ENCODE measurements around the gene TNS3. TPM values are rescaled to one million over a fixed set of nuclear protein-coding genes. Genes with fewer than 3 reads are reported as not detected.

TNS3 gene
- total RNA-seq, 1 experiment from 2014 or later = 143 TPM

DNA sequence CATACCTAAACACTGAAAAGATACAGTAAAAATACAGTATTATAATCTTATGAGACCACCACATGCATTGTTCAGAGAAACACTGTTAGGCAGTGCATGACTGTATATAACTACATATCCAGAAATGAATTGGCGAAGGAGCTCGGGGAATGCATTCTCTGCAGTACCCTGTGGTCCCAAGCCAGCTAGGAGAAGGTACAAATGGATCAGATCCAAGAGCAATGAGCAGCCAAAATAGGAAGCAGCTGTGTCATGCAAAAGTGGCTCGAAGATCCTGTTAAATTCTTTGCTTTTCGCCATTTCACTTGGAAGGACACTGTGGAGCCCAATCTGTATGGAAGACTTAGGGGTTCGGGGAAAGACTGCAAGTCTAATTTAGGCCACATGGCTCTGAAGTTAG, 334.8 kb downstream of the TNS3 start:
- Histone ChIP-seq H3K27ac (no peak overlapping the region), H3K4me1 (replicated peaks; ENCODE audit: insufficient read depth) (no peaks in the 10 kb centered on the region), H3K79me2 (ENCODE audit: low read depth) (no peaks in the 10 kb centered on the region), H2AFZ (no peak overlapping the region), H3K9me2 (ENCODE audit: insufficient read depth) (no peaks in the 10 kb centered on the region), H3K9me3 (ENCODE audit: insufficient read depth, low read depth) (no peaks in the 10 kb centered on the region), H4K20me1 (ENCODE audit: insufficient read depth) (no peaks in the 10 kb centered on the region), H3K27me3 (ENCODE audit: insufficient read depth, low read depth) (no peaks in the 10 kb centered on the region), H3K4me3 (no peak overlapping the region), H3F3A (ENCODE audit: insufficient read depth, low read depth) (no peaks in the 10 kb centered on the region), H3K4me2 (no peak overlapping the region), H3K36me3 (ENCODE audit: low read depth) (no peaks in the 10 kb centered on the region)
- TF ChIP-seq, protein P1, sequence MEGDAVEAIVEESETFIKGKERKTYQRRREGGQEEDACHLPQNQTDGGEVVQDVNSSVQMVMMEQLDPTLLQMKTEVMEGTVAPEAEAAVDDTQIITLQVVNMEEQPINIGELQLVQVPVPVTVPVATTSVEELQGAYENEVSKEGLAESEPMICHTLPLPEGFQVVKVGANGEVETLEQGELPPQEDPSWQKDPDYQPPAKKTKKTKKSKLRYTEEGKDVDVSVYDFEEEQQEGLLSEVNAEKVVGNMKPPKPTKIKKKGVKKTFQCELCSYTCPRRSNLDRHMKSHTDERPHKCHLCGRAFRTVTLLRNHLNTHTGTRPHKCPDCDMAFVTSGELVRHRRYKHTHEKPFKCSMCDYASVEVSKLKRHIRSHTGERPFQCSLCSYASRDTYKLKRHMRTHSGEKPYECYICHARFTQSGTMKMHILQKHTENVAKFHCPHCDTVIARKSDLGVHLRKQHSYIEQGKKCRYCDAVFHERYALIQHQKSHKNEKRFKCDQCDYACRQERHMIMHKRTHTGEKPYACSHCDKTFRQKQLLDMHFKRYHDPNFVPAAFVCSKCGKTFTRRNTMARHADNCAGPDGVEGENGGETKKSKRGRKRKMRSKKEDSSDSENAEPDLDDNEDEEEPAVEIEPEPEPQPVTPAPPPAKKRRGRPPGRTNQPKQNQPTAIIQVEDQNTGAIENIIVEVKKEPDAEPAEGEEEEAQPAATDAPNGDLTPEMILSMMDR (conservative IDR thresholded peaks at IDR 0.05) = no peak
- TF ChIP-seq EZH2 (IDR thresholded peaks at IDR 0.05; ENCODE audit: low read depth) = no peak
- no peak for DNase-seq
- no TSS peak for BruUV-seq (replicated peaks)
- ChIA-PET POLR2A (ENCODE audit: unreplicated experiment) (no interaction called here), CTCF (no interaction called here)
- intact Hi-C loops (cut with micrococcal nuclease; ENCODE audit: unreplicated experiment) = no loop called here

DNA sequence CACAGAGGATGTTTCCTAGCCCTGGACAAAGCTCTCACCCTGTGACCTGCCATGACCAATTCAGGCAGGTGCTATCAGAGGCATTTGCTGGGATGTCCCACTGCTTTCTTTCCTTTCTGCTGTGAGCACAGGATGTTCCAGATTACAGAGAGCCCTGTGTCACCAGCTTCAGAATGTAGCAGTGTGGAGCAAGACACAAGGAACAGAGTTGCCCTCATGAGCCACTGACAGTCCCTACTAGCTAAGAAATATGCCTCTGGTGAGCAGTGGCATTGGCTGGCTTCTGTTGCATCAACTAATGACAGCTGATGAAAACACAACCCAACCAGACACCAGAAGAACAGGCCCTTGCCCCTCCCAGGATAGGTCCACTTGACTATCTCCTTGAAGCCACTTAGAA, 337.2 kb downstream of the TNS3 start:
- H3K4me3 ChIP-seq = no peak overlapping the region
- no peaks in the 10 kb centered on the region for H3K4me1 ChIP-seq (replicated peaks; ENCODE audit: insufficient read depth)
- CTCF ChIA-PET = interaction anchor here (0.6 kb wide), 1 partner anchor 1114 kb away, joined by 3 read pairs; no protein-coding TSS in a partner anchor
- H3F3A ChIP-seq (ENCODE audit: insufficient read depth, low read depth) = no peaks in the 10 kb centered on the region
- no peaks in the 10 kb centered on the region for H3K27me3 ChIP-seq (ENCODE audit: insufficient read depth, low read depth)
- H2AFZ ChIP-seq = no peak overlapping the region
- H3K9me3 ChIP-seq (ENCODE audit: insufficient read depth, low read depth) = no peaks in the 10 kb centered on the region
- no peak overlapping the region for H3K4me2 ChIP-seq
- POLR2A ChIA-PET (ENCODE audit: unreplicated experiment) = interaction anchor here (0.6 kb wide), 2 partner anchors 13 to 1274 kb away, joined by 3 to 6 read pairs; no protein-coding TSS in a partner anchor
- no peaks in the 10 kb centered on the region for H4K20me1 ChIP-seq (ENCODE audit: insufficient read depth)
- H3K9me2 ChIP-seq (ENCODE audit: insufficient read depth) = no peaks in the 10 kb centered on the region
- no TSS peak for BruUV-seq (replicated peaks)
- DNase-seq = no peak
- intact Hi-C loops (cut with micrococcal nuclease; ENCODE audit: unreplicated experiment) = no loop called here
- H3K36me3 ChIP-seq (ENCODE audit: low read depth) = no peaks in the 10 kb centered on the region
- H3K79me2 ChIP-seq (ENCODE audit: low read depth) = no peaks in the 10 kb centered on the region
- no peak for TF ChIP-seq EZH2 (IDR thresholded peaks at IDR 0.05; ENCODE audit: low read depth)
- TF ChIP-seq, protein P1 (conservative IDR thresholded peaks at IDR 0.05) = no peak
- no peak overlapping the region for H3K27ac ChIP-seq

DNA sequence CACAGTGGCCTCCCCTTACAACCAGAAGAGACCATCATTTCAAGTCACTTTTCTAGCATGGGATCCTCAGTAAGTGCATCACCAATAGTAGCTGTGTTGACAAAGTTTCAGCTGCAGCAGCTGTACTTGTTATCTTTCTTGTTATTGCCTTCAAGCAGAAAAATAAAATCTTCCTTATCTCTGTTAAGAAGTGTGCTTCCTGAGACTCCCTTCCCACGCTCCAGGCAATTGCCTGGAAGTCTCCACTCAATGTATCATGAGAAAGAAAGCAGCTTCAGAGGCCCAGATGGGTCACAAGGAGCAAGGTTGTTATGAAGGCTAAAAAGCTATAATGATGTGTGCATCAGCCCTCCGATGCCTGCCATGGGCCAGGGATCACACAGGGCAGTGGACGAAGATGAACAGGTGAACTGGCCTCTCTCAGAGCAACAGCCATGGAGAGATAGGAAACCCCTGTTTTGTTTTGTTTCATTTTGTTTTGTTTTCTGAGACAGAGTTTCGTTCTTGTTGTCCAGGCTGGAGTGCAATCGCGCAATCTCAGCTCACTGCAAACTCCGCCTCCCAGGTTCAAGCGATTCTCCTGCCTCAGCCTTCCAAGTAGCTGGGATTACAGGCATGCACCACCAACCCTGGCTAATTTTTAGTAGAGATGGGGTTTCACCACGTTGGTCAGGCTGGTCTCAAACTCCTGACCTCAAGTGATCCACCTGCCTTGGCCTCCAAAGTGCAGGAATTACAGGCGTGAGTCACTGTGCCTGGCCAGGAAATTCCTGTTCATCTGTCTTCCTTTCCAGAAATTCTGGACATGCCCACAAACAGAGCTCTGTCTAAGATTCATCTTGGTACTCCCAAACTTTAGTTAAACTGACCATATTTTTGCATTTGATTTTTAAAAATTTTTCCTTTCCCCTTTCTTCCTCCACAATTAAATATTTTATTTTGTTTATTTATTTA, 340.5 kb downstream of the TNS3 start:
- H3K4me3 ChIP-seq = no peak overlapping the region
- H3K27me3 ChIP-seq (ENCODE audit: insufficient read depth, low read depth) = no peaks in the 10 kb centered on the region
- H3K9me3 ChIP-seq (ENCODE audit: insufficient read depth, low read depth) = no peaks in the 10 kb centered on the region
- H3K36me3 ChIP-seq (ENCODE audit: low read depth) = no peaks in the 10 kb centered on the region
- H4K20me1 ChIP-seq (ENCODE audit: insufficient read depth) = no peaks in the 10 kb centered on the region
- no peak for DNase-seq
- CTCF ChIA-PET = no interaction called here
- H3F3A ChIP-seq (ENCODE audit: insufficient read depth, low read depth) = no peaks in the 10 kb centered on the region
- no peaks in the 10 kb centered on the region for H3K9me2 ChIP-seq (ENCODE audit: insufficient read depth)
- H3K79me2 ChIP-seq (ENCODE audit: low read depth) = no peaks in the 10 kb centered on the region
- H3K4me2 ChIP-seq = no peak overlapping the region
- no peak overlapping the region for H2AFZ ChIP-seq
- intact Hi-C loops (cut with micrococcal nuclease; ENCODE audit: unreplicated experiment) = no loop called here
- H3K4me1 ChIP-seq (replicated peaks; ENCODE audit: insufficient read depth) = no peaks in the 10 kb centered on the region
- no peak for TF ChIP-seq EZH2 (IDR thresholded peaks at IDR 0.05; ENCODE audit: low read depth)
- TF ChIP-seq, protein P1 (conservative IDR thresholded peaks at IDR 0.05) = no peak
- H3K27ac ChIP-seq = no peak overlapping the region
- no TSS peak for BruUV-seq (replicated peaks)
- POLR2A ChIA-PET (ENCODE audit: unreplicated experiment) = no interaction called here
